Central memory CD8-positive, alpha-beta T cell (primary cell): ENCODE results near the gene HSPA1B.
A peak's percentile ranks its signal among the peaks of the same experiment; 100 is the strongest.
"Not testable (repeated sequence)": the region's sequence is repeated elsewhere in the genome, so short reads cannot be mapped to it uniquely, and the experiment has no call there.

Experiments used
- ATAC-seq: fragments of 150-1000 bp; cut with Tn5 transposase; replicated peaks from 2 replicates; pipeline ENCODE4 v1.10.0; 2022; ENCODE audit warnings: mild to moderate bottlenecking, moderate FRiP score, moderate number of reproducible peaks; ENCODE audit not compliant: poor library complexity, severe bottlenecking; ENCODE audit errors: extremely low read depth
- DNase-seq, 2 donors: peaks; one replicate each; pipeline ENCODE4 v3.0.0; 2021; ENCODE audit warnings: low spot score in 2 of 2
- H3K27ac Mint-ChIP-seq: one replicate; pipeline ENCODE4 v1.8.0; 2022; ENCODE audit warnings: low read depth, mild to moderate bottlenecking, moderate library complexity, mixed read lengths
- H3K27me3 Mint-ChIP-seq: one replicate; pipeline ENCODE4 v1.8.0; 2022; ENCODE audit warnings: mixed read lengths
- H3K36me3 Mint-ChIP-seq: one replicate; pipeline ENCODE4 v1.8.0; 2022; ENCODE audit warnings: mild to moderate bottlenecking, moderate library complexity, mixed read lengths; ENCODE audit not compliant: insufficient read depth
- H3K4me1 Mint-ChIP-seq: one replicate; pipeline ENCODE4 v1.8.0; 2022; ENCODE audit warnings: mixed read lengths
- H3K4me3 Mint-ChIP-seq: one replicate; pipeline ENCODE4 v1.8.0; 2022; ENCODE audit warnings: mild to moderate bottlenecking, moderate library complexity, mixed read lengths
- H3K9me3 Mint-ChIP-seq: one replicate; pipeline ENCODE4 v1.8.0; 2022; ENCODE audit warnings: mixed read lengths

Gene HSPA1B

GRCh38 chr6:31806470-31807272 is 20.9 kb upstream of the HSPA1B start, which contains the start of gene LSM2:
Gene LSM2, minus strand, starts transcription at chr6:31806966. Its CDS starts 209 bp downstream, at chr6:31806757.
- H3K4me3 Mint-ChIP-seq: peak within 1 kb of the TSS; percentile 82

GRCh38 chr6:31808599-31808998 is 18.9 kb upstream of the HSPA1B start:
- not testable (repeated sequence) for ATAC-seq, H3K27me3 Mint-ChIP-seq, DNase-seq, H3K9me3 Mint-ChIP-seq, H3K27ac Mint-ChIP-seq, H3K4me3 Mint-ChIP-seq, H3K36me3 Mint-ChIP-seq
- H3K4me1 Mint-ChIP-seq: peaks cover 30% of the 10 kb centered on the region

More at GRCh38 chr6:31806470-31807272, 20.9 kb upstream of the HSPA1B start, which contains the start of gene LSM2:
- no peaks in the 10 kb centered on the region for H3K9me3 Mint-ChIP-seq
- DNase-seq (peak; percentile 92 to 95), ATAC-seq (peak; percentile 96)
- H3K4me1 Mint-ChIP-seq: peaks cover 21% of the 10 kb centered on the region
- no peaks in the 10 kb centered on the region for H3K27me3 Mint-ChIP-seq
- H3K36me3 Mint-ChIP-seq: peaks cover 16% of the 10 kb centered on the region
- peak within 1 kb of the TSS; percentile 90 for H3K27ac Mint-ChIP-seq

- DNase-seq (no peak), ATAC-seq (no peak)
- no peak overlapping the region for H3K4me3 Mint-ChIP-seq
- H3K27ac Mint-ChIP-seq: no peak overlapping the region
- H3K4me1 Mint-ChIP-seq: peaks cover 32% of the 10 kb centered on the region
- no peaks in the 10 kb centered on the region for H3K27me3 Mint-ChIP-seq
- H3K36me3 Mint-ChIP-seq: peaks cover 10% of the 10 kb centered on the region
- H3K9me3 Mint-ChIP-seq: no peaks in the 10 kb centered on the region
These were observed 15.9 kb upstream of the HSPA1B start for GRCh38 chr6:31811645-31812044.

GRCh38 chr6:31813465-31813849 is 14.1 kb upstream of the HSPA1B start:
- no peak for DNase-seq
- no peaks in the 10 kb centered on the region for H3K9me3 Mint-ChIP-seq
- H3K4me3 Mint-ChIP-seq: peak overlapping the region; percentile 88
- H3K4me1 Mint-ChIP-seq: peaks cover 39% of the 10 kb centered on the region
- H3K27ac Mint-ChIP-seq: peak overlapping the region; percentile 78
- peaks cover 13% of the 10 kb centered on the region for H3K36me3 Mint-ChIP-seq
- no peaks in the 10 kb centered on the region for H3K27me3 Mint-ChIP-seq
- no peak for ATAC-seq

- Mint-ChIP-seq H3K27ac (peak overlapping the region; percentile 87), H3K4me1 (peaks cover 43% of the 10 kb centered on the region), H3K27me3 (no peaks in the 10 kb centered on the region), H3K4me3 (peak overlapping the region; percentile 88), H3K36me3 (peaks cover 7% of the 10 kb centered on the region), H3K9me3 (no peaks in the 10 kb centered on the region)
- DNase-seq (no peak), ATAC-seq (peak; percentile 42)
These were observed 12.9 kb upstream of the HSPA1B start for GRCh38 chr6:31814677-31815024.

GRCh38 chr6:31815025-31815838 is 12.3 kb upstream of the HSPA1B start, which contains the start of the genes HSPA1A and HSPA1L:
Gene HSPA1A, plus strand, starts transcription at chr6:31815543. Its CDS starts 214 bp downstream, at chr6:31815757.
Gene HSPA1L, minus strand, starts transcription at chr6:31815283. Its CDS starts 3,311 bp downstream, at chr6:31811972.
- DNase-seq: no peak
- H3K27ac Mint-ChIP-seq: peak within 1 kb of the TSS; percentile 87
- H3K27me3 Mint-ChIP-seq: no peaks in the 10 kb centered on the region
- no peaks in the 10 kb centered on the region for H3K9me3 Mint-ChIP-seq
- H3K4me1 Mint-ChIP-seq: peaks cover 43% of the 10 kb centered on the region
- ATAC-seq: peak; percentile 2
- peaks cover 7% of the 10 kb centered on the region for H3K36me3 Mint-ChIP-seq
- H3K4me3 Mint-ChIP-seq: peak within 1 kb of the TSS; percentile 88

- DNase-seq, H3K27me3 Mint-ChIP-seq, H3K9me3 Mint-ChIP-seq: not testable (repeated sequence)
- H3K4me1 Mint-ChIP-seq: peaks cover 53% of the 10 kb centered on the region
- H3K4me3 Mint-ChIP-seq: peak overlapping the region; percentile 83
- H3K27ac Mint-ChIP-seq: peak overlapping the region; percentile 85
- ATAC-seq: peak; percentile 68
- H3K36me3 Mint-ChIP-seq: peaks cover 13% of the 10 kb centered on the region
These were observed 10.2 kb upstream of the HSPA1B start for GRCh38 chr6:31817133-31817928.

GRCh38 chr6:31817929-31818511 is 9.5 kb upstream of the HSPA1B start:
- peaks cover 48% of the 10 kb centered on the region for H3K4me1 Mint-ChIP-seq
- not testable (repeated sequence) for H3K27me3 Mint-ChIP-seq, DNase-seq, H3K9me3 Mint-ChIP-seq
- peak; percentile 3 for ATAC-seq
- peak overlapping the region; percentile 83 for H3K4me3 Mint-ChIP-seq
- peaks cover 15% of the 10 kb centered on the region for H3K36me3 Mint-ChIP-seq
- peak overlapping the region; percentile 85 for H3K27ac Mint-ChIP-seq

GRCh38 chr6:31819871-31820299 is 7.7 kb upstream of the HSPA1B start:
- ATAC-seq: no peak
- DNase-seq: no peak
- no peak overlapping the region for H3K27ac Mint-ChIP-seq
- no peaks in the 10 kb centered on the region for H3K27me3 Mint-ChIP-seq
- H3K4me3 Mint-ChIP-seq: no peak overlapping the region
- H3K9me3 Mint-ChIP-seq: no peaks in the 10 kb centered on the region
- peaks cover 31% of the 10 kb centered on the region for H3K4me1 Mint-ChIP-seq
- H3K36me3 Mint-ChIP-seq: peaks cover 15% of the 10 kb centered on the region

GRCh38 chr6:31820399-31820798 is 7.1 kb upstream of the HSPA1B start:
- Mint-ChIP-seq H3K27ac (peak overlapping the region; percentile 96), H3K4me1 (peaks cover 29% of the 10 kb centered on the region)

GRCh38 chr6:31821301-31822035 is 6.1 kb upstream of the HSPA1B start:
- ATAC-seq: no peak
- Mint-ChIP-seq H3K27me3 (no peaks in the 10 kb centered on the region), H3K9me3 (no peaks in the 10 kb centered on the region), H3K27ac (peak overlapping the region; percentile 96), H3K4me3 (peak overlapping the region; percentile 95), H3K4me1 (peaks cover 30% of the 10 kb centered on the region), H3K36me3 (peaks cover 11% of the 10 kb centered on the region)
- no peak for DNase-seq

More at GRCh38 chr6:31820399-31820798, 7.1 kb upstream of the HSPA1B start:
- not testable (repeated sequence) for H3K27me3 Mint-ChIP-seq, ATAC-seq, DNase-seq, H3K9me3 Mint-ChIP-seq
- Mint-ChIP-seq H3K36me3 (peaks cover 14% of the 10 kb centered on the region), H3K4me3 (peak overlapping the region; percentile 95)
